ENCODE data around the gene TMEM18.

Gene TMEM18

GRCh38 chr2:634636-635388 lies 42.4 kb downstream of the TMEM18 start:
- DNase-seq (ENCODE audit: low read depth, low spot score): no peak

DNA sequence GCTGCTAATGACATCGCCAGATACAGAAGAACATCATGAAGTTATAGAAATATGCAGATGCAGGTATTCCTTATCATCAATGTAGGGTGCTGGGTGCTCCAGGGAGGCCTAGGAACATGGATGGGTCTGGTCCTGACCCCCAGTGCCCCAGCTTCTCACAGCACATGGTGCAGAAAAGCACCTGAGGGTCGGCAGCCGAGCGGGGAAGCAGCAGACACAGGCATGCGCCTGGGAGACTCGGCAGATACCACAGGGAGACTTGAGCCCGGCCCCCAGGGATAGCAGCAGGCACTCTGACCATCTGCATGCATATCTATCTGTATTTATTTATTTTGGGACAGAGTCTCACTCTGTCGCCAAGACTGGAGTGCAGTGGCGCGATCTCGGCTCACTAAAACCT lies 43.2 kb downstream of the TMEM18 start:
- DNase-seq (ENCODE audit: low read depth, low spot score): no peak

- no peak for DNase-seq (ENCODE audit: low read depth, low spot score)
Measured at GRCh38 chr2:633371-633770, 43.8 kb downstream of the TMEM18 start.

GRCh38 chr2:632471-632870 lies 44.7 kb downstream of the TMEM18 start:
- no peak for DNase-seq (ENCODE audit: low read depth, low spot score)

DNA sequence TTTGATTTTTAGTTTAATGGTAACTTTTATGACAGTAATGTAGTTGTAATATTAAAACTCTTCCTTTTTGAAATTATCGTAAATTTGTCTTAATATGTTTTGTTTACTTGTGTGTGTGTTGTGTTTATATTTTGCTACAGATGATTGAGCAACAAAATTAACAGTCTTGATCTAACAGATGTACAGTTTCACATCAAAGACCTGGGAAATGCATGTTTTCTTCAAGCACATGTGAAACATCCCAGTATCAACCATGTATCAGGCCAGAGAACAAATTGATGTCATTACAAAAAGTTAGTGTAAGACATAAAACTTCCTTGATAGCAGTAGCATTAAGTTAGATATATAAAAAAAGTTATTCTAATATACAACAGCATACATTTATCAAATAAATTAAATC lies 45.5 kb downstream of the TMEM18 start:
- no peak for DNase-seq (ENCODE audit: low read depth, low spot score)

GRCh38 chr2:630451-631320 lies 46.5 kb downstream of the TMEM18 start:
- DNase-seq (ENCODE audit: low read depth, low spot score): no peak

GRCh38 chr2:629961-630360 lies 47.2 kb downstream of the TMEM18 start:
- no peak for DNase-seq (ENCODE audit: low read depth, low spot score)

GRCh38 chr2:628651-629050 lies 48.6 kb downstream of the TMEM18 start:
- DNase-seq (ENCODE audit: low read depth, low spot score): no peak

DNA sequence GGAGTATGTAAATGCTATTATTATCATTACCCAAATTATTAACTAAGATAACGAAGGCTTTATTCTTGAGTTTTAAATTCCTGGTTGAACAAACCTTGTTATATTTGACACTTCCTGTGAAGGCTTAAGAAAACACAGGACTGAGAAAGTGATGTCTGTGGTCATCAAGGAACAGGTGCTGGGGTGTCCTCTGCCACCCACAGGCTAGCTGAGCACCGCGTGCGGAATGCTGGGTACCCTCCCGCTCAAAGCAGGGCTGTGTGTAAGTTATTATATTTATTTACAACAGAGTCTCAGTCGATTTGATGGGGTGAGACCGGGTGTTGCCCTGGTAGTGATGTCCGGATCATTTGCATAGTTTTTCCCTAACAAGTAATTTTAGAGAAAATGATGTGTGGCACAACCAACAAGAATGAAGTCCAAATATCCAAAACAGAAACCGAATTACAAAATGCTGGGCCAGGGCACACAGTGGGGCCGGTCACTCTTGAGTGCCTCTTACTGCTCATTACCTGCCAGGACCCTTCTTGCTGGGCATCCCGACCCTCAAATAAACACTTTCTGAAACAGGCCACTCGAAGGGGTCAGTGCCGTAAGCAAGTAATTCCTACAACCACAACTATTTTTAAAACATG lies 49.2 kb downstream of the TMEM18 start:
- DNase-seq (ENCODE audit: low read depth, low spot score): no peak

DNA sequence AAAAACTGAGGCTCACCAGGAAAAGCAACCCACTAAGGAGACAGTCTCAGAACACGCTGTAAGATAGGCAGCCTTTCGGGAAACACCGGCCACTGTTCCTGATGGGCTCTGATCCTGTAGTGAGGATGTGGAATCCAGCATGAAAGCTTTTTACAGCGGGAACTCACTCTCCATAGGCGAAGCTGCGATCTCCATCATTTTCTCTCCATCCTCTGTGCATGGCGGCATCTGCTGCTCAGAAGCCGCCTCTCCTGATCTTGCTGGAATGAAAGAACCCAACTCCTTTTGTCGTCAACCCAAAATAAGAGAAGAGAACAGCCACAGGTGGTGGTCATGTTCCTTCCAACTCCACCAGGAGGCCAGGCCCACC lies 49.9 kb downstream of the TMEM18 start:
- DNase-seq (ENCODE audit: low read depth, low spot score): no peak

- no peak for DNase-seq (ENCODE audit: low read depth, low spot score)
Measured at GRCh38 chr2:626491-627339, 50.5 kb downstream of the TMEM18 start.

- DNase-seq (ENCODE audit: low read depth, low spot score): no peak
Measured at GRCh38 chr2:625415-626333, 51.5 kb downstream of the TMEM18 start.

DNA sequence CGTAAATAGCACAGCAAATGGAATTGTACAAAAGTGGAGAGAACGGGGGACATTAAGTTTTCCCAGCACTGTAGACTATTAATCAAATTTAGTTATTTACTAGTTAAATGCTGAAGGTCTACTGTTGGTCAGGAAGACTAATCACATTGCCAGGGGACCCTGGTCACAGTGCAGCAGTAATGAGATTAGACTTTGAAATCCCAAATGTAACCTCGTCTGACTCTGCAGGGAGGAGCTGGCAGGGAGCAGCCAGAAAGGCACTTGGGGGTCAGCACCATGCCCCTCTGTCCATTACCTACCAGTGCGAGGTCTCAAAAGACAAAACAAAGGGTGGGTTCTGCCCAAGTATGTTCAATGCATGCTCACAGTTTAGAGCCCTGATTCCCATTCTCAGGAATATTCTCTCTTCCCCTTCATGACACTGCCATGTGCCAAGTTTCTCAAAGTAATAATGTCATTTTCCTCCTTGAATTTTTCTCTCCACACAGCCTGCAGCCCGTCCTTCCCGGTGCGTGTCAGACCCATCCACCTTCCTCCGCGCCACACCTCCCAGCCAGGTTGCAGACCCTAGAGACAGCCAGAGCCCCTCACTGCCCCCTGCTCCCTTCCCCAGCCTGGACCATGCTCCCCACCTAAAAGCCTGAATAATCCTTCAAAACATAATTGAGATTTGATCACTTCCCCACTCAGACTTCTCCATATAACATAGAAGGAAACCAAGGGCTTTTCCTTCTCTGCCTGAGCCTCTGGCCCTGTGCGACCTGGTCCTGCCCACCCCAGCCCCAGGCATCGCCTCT lies 52.5 kb downstream of the TMEM18 start:
- no peak for DNase-seq (ENCODE audit: low read depth, low spot score)

GRCh38 chr2:624096-624495 lies 53.1 kb downstream of the TMEM18 start:
- DNase-seq (ENCODE audit: low read depth, low spot score): no peak

DNA sequence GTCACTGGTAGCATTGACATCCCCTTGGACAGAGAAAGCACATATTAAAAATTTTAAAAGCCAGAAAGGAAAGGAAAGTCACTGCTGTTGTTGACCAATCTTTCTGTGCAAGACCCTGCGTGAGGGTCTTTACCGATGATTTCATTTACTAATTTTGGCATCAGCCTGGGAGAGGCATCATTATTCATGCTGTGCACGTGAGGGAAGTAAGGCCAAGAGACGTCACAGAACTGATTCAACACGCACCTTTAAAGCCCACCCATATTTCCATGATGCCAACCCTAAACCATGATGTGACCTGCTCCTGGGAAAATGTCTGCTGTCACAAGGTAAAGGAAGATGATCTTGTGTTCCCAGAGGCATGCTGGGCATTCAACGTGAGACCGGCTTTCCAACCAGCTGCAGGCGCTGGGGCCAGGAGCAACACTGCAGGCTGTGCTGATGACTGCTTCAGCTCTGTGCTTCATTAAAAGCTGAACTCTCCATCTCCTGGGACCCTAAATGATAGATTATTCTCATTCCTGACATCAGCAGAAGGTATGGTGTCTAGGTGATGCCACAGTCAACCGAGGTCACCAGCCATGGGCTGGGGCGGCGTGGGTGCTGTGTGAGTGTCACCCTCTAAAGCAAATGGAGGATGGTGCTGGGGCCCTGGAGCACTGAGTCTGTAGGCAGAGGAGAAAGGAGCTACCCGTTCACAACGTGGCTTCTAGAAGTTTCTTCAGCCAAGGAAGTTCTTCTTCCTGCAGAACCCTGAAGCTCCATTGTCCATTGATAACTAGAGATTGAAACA lies 53.9 kb downstream of the TMEM18 start:
- no peak for DNase-seq (ENCODE audit: low read depth, low spot score)

GRCh38 chr2:622357-622756 lies 54.8 kb downstream of the TMEM18 start:
- DNase-seq (ENCODE audit: low read depth, low spot score): no peak

DNA sequence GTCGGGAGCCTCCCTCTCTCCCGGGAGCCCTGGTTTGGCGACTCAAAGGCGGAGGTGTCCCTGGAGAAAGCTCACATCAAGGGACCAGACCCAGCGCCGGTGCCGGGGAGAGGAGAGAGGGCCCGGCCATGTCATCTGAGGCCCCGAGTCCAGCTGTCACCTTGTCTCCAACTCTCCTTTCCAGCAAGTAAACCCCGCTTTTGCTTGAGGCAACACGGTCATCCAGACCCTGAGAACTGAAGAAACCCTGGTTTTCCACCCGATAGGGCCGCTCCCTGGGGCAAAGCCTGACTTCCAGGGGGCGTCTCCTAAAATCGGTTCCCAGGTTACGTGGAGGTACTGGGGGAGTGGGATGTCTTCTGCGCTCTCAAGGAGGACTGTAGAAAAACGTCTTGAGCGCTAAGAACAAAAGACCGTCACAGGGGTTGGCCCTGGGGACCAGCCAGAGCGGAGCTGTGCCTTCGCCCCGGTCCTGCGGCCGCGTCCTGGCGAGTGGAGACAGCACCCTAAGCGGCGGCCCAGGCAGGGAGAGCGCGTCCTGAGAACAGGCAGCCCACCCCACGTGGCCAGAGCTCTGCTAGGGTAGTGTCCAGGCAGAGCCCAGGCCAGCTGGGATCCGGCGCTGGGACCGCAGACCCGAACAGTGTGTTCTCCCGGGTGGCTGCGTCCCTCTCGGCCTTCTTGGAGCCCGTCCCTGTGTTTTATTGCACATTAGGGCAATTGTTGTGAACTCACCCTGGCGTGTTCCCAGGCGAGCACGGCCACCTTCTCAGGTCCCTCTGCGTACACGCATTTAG lies 55.7 kb downstream of the TMEM18 start:
- DNase-seq (ENCODE audit: low read depth, low spot score): no peak
